Measurements from ENCODE around the gene MTHFD1L.

The MTHFD1L gene

GRCh38 chr6:151128763-151129370 is 263.4 kb downstream of the MTHFD1L start:
- FAIRE-seq, result no peak

DNA sequence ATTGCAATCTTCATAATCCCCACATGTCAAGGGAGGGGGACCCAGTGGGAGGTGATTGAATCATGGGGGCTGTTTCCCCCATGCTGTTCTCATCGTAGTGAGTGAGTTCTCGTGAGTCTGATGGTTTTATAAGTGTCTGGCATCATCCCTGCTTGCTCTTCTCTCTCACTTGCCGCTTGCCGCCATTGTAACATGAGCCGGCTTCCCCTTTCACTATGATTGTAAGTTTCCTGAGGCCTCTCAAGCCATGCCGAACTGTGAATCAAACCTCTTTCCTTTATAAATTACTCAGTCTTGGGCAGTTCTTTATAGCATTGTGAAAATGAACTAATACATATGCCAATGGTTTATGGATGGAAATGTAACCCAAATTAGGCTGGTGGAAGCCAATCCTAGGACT is 264.8 kb downstream of the MTHFD1L start:
- no peak for FAIRE-seq

DNA sequence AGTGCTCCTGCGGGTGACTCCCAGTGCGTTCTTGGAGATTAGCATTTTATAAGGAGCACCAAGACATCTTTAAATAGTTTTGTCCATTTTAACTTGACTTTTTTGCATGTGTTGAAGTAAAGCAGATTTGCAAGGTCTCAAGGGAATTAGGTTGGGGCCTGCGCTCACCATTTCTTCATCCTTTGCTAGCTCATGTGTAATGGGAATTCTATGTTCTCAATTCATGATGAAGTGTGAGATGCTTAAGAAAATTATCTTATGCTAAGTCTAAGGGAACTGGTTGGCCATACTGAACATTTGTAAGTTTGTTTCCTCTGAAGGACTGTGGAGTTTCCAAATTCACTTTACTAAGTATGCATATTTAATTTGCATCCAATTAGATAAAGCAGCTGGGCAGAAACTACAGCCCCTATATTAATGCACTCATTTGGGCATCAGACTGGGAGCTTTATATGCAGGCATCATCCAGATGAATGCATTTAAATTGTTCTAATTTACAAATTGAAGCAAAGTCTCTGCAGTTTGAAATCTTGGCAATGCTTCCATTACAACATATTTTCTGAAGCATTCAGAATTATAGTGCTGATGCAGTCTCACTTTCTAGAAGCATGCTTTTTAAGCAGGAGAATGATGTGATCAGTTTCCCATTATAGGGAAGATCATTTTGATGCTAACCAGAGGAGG is 266.0 kb downstream of the MTHFD1L start:
- no peak for FAIRE-seq

DNA sequence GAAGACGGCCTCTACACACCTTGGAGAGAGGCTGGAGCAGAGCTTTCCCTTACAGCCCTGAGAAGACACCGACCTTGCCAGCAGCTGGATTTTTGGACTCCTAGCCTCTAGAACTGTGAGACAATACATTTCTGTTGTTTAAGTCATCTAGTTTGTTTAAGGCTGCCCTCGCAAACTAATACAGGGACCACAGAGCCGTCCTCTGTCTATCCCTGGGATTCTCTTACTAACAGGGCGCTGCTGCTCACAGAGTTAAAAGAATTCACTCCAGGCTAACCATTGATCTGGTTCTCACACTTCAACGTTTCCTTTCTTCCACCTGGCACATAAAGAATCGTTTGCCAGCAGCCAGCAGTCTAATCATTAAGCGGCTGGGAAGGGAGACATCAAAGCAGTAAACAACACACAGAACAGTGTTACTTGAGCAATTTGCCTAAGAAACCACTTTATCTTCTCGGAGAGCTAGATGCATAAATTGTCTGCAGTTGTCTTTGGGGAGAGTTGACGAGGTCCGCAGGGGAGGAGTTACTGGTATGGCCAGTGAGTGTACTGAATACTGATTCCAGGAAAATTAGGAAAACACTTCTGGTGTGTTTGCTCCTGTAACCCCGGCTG is 270.7 kb downstream of the MTHFD1L start:
- no peak for FAIRE-seq

GRCh38 chr6:151137542-151137941 is 272.0 kb downstream of the MTHFD1L start:
- no peak for FAIRE-seq

DNA sequence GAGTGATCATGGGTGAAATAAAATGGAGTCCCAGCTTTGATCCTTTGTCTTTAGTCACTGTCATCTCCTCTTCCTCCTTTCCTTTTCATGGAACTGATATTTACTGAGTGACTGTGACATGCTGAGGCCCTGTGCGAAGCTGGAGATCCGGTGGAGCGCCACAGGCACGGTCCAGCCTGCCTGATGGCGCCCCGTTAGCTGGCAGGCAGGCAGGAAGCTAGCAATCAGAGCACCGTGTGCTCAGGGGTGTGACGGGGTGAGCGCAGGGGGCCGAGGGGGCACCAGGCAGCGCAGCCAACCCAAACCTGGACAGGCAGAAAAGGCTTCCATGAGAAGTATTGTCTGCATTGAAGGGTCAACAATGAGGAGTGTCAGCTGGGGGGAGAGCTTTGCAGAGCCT is 274.0 kb downstream of the MTHFD1L start:
- no peak for FAIRE-seq

DNA sequence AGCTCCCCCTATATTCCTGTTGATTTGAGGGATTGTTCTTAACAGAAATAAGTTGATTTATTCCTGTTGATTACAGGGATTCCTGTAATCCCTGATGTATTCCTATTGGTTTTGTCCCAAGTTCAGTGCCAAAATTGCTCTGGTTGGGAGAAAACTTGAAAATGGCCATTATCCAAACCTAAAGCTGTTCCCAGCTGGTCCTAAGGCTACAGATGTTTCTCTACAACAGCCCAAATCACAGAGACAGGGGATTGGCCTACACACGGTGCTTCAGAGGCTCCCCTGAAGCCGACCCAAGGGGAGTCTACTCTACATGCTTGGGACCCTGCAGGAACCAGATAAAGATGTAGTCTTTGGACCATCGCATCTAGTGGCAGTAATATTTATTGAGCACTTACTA is 275.3 kb downstream of the MTHFD1L start:
- FAIRE-seq, result no peak

DNA sequence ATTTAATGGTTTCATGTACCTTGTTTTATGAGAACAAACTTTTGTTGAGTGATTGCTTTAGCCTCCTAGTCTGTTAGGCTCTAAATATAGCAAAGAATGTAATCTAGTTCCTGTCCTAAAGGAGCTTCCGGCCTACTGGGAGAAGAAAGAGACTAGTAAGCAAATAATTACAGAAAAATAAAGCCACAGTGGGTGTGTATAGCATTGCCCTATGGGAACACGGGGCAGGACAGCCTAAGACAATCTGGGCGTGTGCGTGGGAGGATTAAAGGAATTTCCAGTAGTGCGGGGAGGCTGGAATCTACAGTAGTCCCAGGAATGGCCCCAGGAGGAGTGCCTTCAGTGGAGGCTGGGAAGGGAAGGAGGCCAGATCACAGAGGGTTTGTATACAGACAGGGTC is 276.2 kb downstream of the MTHFD1L start:
- no peak for FAIRE-seq

GRCh38 chr6:151142676-151143075 is 277.2 kb downstream of the MTHFD1L start:
- no peak for FAIRE-seq

DNA sequence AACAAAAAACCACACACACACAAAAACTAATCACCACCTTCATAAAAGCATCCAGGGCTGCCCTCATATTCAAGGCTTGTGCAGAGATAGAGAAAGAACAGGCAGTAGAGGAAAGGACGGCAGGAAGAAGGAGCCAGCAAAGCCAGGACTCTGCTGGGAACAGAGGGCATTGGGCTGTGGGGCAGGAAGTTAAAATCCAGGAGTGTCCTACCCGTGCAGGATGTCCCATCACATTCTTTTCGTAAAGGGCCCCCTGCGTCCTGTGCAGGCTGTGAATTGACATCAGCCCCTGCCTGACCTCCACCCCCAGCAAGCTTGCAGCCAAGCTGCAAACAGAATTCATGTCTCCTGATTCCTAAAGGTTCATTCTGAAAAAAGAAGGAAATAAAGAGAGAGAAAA is 277.8 kb downstream of the MTHFD1L start:
- no peak for FAIRE-seq

- FAIRE-seq, result no peak
Observed at GRCh38 chr6:151143806-151144205, 278.3 kb downstream of the MTHFD1L start.

- no peak for FAIRE-seq
Observed at GRCh38 chr6:151147118-151147832, 281.8 kb downstream of the MTHFD1L start.

GRCh38 chr6:151148111-151148510 is 282.6 kb downstream of the MTHFD1L start:
- FAIRE-seq, result no peak

DNA sequence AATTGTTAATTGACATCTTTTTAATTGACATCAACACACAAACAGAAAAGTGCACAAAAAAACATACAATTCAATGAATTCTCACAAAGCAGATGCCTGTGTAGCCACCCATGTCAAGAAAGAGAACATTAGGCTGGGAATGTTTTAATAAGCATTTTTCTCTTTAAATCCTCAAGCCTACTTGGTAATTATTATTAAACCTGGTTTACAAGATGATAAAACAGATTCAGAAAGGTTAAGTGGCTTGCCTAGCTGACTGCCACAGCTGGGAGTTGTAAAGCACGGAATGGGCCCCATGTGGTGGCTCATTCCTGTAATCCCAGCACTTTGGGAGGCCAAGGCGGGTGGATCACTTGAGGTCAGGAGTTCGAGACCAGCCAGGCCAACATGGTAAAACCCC is 284.3 kb downstream of the MTHFD1L start:
- no peak for FAIRE-seq

All from colon (tissue), 2 donors.